ENCODE data around the gene VAT1. TPM values are rescaled to one million over a fixed set of nuclear protein-coding genes. Genes with fewer than 3 reads are reported as not detected.

VAT1 gene
- total and polyA plus RNA-seq, 7 donors: 43.0 to 164 (median 85.9) TPM

DNA sequence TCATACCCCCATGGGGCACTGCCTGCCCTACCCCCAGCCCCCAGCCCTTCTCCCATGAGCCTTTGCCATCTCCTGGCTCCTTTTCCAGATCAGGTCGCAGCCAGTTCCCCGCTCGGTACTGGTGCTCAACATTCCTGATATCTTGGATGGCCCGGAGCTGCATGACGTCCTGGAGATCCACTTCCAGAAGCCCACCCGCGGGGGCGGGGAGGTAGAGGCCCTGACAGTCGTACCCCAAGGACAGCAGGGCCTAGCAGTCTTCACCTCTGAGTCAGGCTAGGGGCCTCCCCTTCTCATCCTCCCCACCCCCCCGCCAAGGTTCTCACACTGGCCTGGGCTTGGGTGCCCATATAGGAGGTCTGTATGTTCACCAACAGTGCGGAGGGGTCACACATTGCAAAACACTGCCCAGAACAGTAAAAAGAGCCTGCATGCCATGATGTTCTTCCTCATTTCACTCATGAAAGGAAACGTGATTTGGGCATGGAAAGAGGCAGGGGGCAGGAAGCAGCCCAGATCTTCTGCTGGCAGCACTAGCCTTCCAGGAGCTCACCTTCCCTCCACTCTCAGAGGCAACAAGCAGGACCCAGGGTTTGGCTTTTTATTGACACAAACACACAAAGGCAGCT is 8.1 kb downstream of the VAT1 start:
- DNase-seq: peak; percentile 68
- Histone ChIP-seq H3K4me1 (peaks cover 0 to 27% (median 21%) of the 10 kb centered on the region in 4 donors), H3K27me3 (no peaks in the 10 kb centered on the region), H3K27ac (peak overlapping the region; percentile 33 to 67 (median 54)), H3K4me3 (no peak overlapping the region), H3K36me3 (peaks cover 10 to 63% (median 34%) of the 10 kb centered on the region in 4 donors), H3K9me3 (no peaks in the 10 kb centered on the region)
- 85 to 92% methylated on average over 12 of the region's 12 CpGs for WGBS, 2 donors
- TF ChIP-seq POLR2A (IDR thresholded peaks at IDR 0.05) (no peak), POLR2AphosphoS5 (IDR thresholded peaks at IDR 0.05) (no peak), EP300 (IDR thresholded peaks at IDR 0.05) (no peak)
- TF ChIP-seq, protein P1, sequence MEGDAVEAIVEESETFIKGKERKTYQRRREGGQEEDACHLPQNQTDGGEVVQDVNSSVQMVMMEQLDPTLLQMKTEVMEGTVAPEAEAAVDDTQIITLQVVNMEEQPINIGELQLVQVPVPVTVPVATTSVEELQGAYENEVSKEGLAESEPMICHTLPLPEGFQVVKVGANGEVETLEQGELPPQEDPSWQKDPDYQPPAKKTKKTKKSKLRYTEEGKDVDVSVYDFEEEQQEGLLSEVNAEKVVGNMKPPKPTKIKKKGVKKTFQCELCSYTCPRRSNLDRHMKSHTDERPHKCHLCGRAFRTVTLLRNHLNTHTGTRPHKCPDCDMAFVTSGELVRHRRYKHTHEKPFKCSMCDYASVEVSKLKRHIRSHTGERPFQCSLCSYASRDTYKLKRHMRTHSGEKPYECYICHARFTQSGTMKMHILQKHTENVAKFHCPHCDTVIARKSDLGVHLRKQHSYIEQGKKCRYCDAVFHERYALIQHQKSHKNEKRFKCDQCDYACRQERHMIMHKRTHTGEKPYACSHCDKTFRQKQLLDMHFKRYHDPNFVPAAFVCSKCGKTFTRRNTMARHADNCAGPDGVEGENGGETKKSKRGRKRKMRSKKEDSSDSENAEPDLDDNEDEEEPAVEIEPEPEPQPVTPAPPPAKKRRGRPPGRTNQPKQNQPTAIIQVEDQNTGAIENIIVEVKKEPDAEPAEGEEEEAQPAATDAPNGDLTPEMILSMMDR (IDR thresholded peaks at IDR 0.05): no peak
- intact Hi-C loops (cut with DNase I): no loop called here

DNA sequence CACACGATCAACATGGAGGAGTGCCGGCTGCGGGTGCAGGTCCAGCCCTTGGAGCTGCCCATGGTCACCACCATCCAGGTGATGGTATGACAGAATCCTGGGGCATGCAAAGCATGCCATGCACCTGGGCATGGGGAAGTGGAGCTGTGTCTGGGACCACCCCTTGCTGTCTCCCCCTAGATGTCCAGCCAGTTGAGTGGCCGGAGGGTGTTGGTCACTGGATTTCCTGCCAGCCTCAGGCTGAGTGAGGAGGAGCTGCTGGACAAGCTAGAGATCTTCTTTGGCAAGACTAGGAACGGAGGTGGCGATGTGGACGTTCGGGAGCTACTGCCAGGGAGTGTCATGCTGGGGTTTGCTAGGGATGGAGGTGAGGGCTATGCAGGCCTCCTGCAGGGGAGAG is 8.9 kb downstream of the VAT1 start:
- H3K27me3 ChIP-seq: no peaks in the 10 kb centered on the region
- peak overlapping the region in 3 of 4 donors; percentile 11 to 67 (median 54) for H3K27ac ChIP-seq
- intact Hi-C loops (cut with DNase I): no loop called here
- TF ChIP-seq, protein P1 (IDR thresholded peaks at IDR 0.05): no peak
- TF ChIP-seq POLR2AphosphoS5 (IDR thresholded peaks at IDR 0.05) (no peak), POLR2A (IDR thresholded peaks at IDR 0.05) (no peak), EP300 (IDR thresholded peaks at IDR 0.05) (no peak)
- peaks cover 0 to 26% (median 21%) of the 10 kb centered on the region in 4 donors for H3K4me1 ChIP-seq
- DNase-seq: no peak
- no peaks in the 10 kb centered on the region for H3K9me3 ChIP-seq
- no peak overlapping the region for H3K4me3 ChIP-seq
- WGBS, 2 donors: 92% methylated on average over 8 of the region's 8 CpGs
- peaks cover 10 to 61% (median 32%) of the 10 kb centered on the region in 4 donors for H3K36me3 ChIP-seq

DNA sequence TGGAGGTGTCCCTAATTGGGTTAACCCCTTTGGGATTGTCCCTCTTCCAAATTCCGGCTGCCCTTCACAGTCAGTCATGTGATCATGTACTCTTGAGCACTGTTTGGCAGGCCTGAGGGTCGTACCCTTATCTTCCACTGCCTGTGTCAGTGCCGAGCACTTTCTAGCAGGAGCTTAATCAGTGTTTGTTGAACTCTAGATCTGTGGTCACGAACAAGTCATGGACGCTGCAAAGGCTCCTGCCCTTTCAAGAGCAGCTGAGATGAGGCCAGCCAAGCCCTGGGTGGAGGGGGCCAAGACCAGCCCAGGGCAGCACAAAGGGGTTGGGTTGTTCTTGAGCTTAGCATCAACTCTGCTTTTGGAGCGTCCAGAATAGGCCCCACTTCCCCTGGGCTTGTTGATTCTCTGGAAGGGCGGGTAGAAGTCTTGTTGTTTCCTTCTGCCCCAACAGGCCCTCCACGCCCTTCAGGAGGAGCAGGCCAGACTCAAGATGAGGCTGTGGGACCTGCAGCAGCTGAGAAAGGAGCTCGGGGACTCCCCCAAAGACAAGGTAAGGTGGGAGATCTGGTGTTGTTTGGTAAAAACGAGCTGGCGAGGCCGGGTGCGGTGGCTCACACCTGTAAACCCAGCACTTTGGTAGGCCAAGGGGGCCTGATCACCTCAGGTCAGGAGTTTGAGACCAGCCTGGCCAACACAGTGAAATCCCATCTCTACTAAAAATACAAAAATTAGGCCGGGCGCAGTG is 10.3 kb downstream of the VAT1 start:
- Histone ChIP-seq H3K36me3 (peaks cover 10 to 49% (median 24%) of the 10 kb centered on the region in 4 donors), H3K4me1 (peaks cover 0 to 35% (median 31%) of the 10 kb centered on the region in 4 donors), H3K9me3 (no peaks in the 10 kb centered on the region), H3K27ac (peak overlapping the region in 3 of 4 donors; percentile 2 to 45 (median 38)), H3K4me3 (no peak overlapping the region), H3K27me3 (no peaks in the 10 kb centered on the region)
- intact Hi-C loops (cut with DNase I): no loop called here
- WGBS, 2 donors: 73 to 85% methylated on average over 15 of the region's 15 CpGs
- TF ChIP-seq EP300 (IDR thresholded peaks at IDR 0.05) (no peak), POLR2A (IDR thresholded peaks at IDR 0.05) (no peak), POLR2AphosphoS5 (IDR thresholded peaks at IDR 0.05) (no peak)
- TF ChIP-seq, protein P1 (IDR thresholded peaks at IDR 0.05): no peak
- no peak for DNase-seq

DNA sequence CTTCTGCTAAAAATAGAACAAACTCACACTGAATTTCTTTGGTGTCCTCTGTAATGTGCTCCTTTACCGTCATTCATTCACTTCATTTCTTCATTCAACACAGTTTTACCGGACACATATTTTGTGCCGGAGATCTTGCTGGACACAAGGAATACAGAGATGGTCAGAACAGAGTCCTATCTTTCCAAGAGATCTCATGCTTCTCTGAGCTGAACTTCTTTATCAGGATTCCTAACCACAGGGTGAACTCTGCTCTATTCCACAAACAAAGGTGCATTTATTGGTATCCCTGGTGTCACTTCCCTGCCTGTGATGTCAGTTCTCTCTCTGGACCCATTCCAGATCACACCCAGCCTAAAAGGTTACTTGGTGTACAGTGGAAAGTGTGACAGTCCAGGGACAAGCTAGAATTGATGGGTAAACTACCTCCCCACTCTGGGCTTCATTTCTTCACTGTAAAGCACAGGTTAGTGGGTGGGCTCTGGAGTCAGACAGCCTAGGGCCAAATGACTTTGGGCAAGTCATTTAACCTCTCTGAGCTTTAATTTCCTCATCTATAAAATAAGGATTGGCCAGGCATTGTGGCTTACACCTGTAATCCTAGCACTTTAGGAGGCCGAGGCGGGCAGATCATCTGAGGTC is 11.4 kb downstream of the VAT1 start:
- peaks cover 10 to 38% (median 16%) of the 10 kb centered on the region in 4 donors for H3K36me3 ChIP-seq
- H3K27me3 ChIP-seq: no peaks in the 10 kb centered on the region
- no peak overlapping the region for H3K4me3 ChIP-seq
- 18 to 61% methylated on average over 5 of the region's 5 CpGs for WGBS, 2 donors
- no peaks in the 10 kb centered on the region for H3K9me3 ChIP-seq
- TF ChIP-seq EP300 (IDR thresholded peaks at IDR 0.05): no peak
- TF ChIP-seq POLR2A (IDR thresholded peaks at IDR 0.05): no peak
- no peak for TF ChIP-seq POLR2AphosphoS5 (IDR thresholded peaks at IDR 0.05)
- TF ChIP-seq, protein P1 (IDR thresholded peaks at IDR 0.05): no peak
- no peak for DNase-seq
- H3K27ac ChIP-seq: peak overlapping the region in 2 of 4 donors; percentile 2 to 45
- peaks cover 0 to 35% (median 32%) of the 10 kb centered on the region in 4 donors for H3K4me1 ChIP-seq
- intact Hi-C loops (cut with DNase I): no loop called here

All from sigmoid colon (tissue), 7 donors.